AG04449 (cell line): ENCODE measurements around the gene PIP4K2A.
"Not testable (repeated sequence)": the region's sequence is repeated elsewhere in the genome, so short reads cannot be mapped to it uniquely, and the experiment has no call there.

ENCODE experiments used
- CTCF ChIA-PET: fragments of 350-600 bp; formaldehyde crosslinking; extraction: SDS; loops from one replicate; lab custom pipeline; 2021; ENCODE audit warnings: antibody characterized with exemption; lab: Yijun Ruan, JAX
- POLR2A ChIA-PET: fragments of 400-600, 350-600 bp; formaldehyde crosslinking; extraction: SDS; loops from one replicate; lab custom pipeline; 2020; ENCODE audit warnings: antibody characterized with exemption, inconsistent platforms; lab: Yijun Ruan, JAX
- DNase-seq: peaks from one replicate; pipeline ENCODE4 v3.0.0-alpha.2; 2010; ENCODE audit warnings: low read depth, low spot score
- H3K4me3 ChIP-seq: 2 replicates; pipeline ENCODE4 v1.5.1; 2011; ENCODE audit warnings: low read depth, mild to moderate bottlenecking, control low read depth, low read length
- TF ChIP-seq, protein P1 (sequence below): IDR thresholded peaks from one replicate; pipeline ENCODE4 v1.5.1; 2011; ENCODE audit warnings: mild to moderate bottlenecking, moderate library complexity, low read length, control low read depth, inconsistent platforms; ENCODE audit not compliant: insufficient read depth; ENCODE audit errors: missing control alignments

PIP4K2A gene

DNA sequence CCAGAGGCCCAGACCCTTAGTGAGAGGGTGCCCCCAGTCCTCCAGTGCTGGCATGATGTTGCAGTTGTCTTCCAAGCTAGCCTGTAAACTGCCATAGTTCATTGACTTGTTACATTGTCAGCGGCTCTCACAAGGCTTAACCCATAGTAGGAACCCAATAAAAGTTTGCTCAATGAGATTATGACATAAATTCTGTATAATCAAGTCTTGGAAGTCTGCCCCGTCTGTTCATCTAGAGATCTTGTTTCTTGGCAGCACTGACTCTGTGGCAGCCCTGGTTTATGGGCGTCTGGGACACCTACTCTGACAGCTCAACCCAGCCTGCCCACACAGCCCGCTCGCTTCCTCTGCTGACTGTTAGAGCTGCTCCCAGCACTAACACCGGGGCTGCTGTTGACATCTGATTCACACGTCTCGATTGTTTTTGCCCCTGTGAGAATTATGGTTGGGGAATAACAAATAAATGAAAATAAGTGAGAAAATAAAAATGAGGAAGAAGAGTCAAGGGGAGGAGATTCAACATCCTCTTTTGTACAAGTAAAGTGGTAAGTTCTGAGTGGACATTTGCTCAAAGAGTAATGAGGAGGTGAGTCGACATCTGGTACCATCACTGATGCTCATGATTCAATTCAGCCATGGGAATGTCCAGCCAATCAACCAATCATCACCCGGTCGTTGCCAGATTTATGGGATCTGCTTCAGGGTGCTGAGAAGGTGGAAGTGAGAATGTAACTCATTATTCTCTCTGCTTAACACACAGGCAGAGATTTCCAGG lies 208.3 kb downstream of the PIP4K2A start:
- DNase-seq: no peak
- ChIA-PET CTCF (no interaction called here), POLR2A (no interaction called here)
- H3K4me3 ChIP-seq: no peak overlapping the region
- TF ChIP-seq, protein P1, sequence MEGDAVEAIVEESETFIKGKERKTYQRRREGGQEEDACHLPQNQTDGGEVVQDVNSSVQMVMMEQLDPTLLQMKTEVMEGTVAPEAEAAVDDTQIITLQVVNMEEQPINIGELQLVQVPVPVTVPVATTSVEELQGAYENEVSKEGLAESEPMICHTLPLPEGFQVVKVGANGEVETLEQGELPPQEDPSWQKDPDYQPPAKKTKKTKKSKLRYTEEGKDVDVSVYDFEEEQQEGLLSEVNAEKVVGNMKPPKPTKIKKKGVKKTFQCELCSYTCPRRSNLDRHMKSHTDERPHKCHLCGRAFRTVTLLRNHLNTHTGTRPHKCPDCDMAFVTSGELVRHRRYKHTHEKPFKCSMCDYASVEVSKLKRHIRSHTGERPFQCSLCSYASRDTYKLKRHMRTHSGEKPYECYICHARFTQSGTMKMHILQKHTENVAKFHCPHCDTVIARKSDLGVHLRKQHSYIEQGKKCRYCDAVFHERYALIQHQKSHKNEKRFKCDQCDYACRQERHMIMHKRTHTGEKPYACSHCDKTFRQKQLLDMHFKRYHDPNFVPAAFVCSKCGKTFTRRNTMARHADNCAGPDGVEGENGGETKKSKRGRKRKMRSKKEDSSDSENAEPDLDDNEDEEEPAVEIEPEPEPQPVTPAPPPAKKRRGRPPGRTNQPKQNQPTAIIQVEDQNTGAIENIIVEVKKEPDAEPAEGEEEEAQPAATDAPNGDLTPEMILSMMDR: no peak

DNA sequence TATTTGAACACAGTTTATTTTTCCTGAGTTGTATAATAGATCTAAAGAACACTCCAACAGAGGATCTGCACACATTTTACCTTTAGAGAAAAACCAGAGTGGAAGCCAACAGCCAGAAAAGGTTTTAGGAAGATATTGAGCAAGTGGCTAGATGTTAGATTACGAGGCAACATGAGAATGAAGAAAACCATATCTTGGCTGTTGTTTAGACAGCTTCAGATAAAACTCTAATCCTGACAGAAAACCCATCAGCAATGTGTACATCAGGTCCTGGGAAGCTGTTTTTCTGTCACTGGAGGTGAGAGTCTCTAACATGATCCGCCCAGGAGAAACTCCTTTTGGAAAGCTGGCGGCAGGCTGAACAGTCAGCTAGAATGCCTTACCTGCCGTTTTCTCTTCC lies 209.6 kb downstream of the PIP4K2A start:
- ChIA-PET CTCF (no interaction called here), POLR2A (no interaction called here)
- TF ChIP-seq, protein P1: no peak
- DNase-seq: no peak
- no peak overlapping the region for H3K4me3 ChIP-seq

DNA sequence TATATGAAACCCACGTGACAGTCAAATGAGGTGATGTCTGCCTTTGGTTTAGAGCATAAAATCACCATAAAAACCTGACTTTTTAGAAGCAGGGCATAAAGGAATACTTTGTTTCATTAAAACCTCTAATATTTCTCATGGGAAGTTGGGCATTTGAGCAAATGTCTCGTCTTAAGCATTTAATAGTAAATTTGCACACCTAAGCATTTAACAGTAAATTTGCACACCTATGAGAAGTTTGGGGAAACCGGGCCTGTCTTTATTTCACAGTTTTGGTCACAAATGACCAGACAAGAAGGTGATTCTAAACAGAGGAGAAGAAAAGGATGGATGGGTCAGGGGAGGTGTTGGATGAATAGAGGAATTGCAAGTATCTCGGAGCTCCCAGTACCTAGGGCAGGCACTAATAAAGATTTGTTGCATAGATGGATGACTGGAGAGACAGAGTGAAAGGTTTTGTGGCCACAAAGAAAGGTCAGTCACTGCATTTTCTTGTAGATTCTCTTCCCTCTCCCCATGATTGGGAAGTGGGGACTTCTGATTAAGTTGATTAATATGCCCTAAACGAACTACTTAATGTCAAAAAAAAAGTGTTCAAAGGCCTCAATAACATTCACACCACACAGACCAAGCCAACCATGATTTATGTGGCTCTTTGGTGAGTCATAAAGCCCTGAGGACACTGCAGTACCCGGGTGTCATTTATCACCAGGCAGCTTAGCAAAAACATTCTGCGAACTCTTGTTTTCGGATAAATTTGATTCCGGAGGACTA lies 210.9 kb downstream of the PIP4K2A start:
- ChIA-PET POLR2A (no interaction called here), CTCF (no interaction called here)
- H3K4me3 ChIP-seq: no peak overlapping the region
- TF ChIP-seq, protein P1: no peak
- no peak for DNase-seq

DNA sequence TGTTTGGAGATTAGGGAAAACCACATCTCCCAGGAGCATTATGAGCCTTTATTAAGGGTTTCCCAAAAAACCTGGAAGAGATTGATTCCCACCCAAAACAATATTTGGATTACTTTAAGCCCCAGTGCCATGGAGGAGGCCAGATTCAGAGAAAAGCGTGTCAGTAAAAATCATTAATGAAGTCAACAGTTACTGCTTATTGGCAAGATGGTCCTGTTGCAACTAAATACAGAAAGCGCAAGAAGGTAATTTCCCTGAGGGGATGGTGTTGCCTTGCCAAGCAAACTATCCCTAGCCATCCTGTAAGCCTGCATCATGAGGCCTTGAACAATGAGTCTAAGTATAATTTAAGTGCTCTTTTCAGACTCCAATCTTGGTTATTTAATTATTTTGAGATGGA lies 212.5 kb downstream of the PIP4K2A start:
- ChIA-PET CTCF (no interaction called here), POLR2A (no interaction called here)
- TF ChIP-seq, protein P1: no peak
- H3K4me3 ChIP-seq: no peak overlapping the region
- no peak for DNase-seq

DNA sequence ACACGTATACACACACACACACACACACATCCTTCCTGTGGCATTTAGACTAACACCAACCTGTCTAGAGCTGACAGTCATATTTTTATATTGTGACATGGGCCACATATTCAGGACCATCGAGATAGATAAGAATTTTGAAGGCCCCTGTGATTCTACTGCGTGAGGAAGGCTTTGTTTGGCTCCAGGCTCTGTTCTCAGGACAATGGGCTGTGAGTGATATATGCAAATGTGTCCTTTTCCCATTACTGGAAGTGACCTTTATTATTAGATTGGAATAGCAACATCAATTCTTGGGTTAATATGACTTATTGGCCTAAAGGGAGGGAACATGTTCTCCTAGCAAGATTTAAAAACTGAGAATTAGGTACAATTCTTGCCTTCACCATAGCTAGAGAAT lies 213.0 kb downstream of the PIP4K2A start:
- TF ChIP-seq, protein P1: no peak
- H3K4me3 ChIP-seq: no peak overlapping the region
- ChIA-PET POLR2A (no interaction called here), CTCF (no interaction called here)
- DNase-seq: no peak

DNA sequence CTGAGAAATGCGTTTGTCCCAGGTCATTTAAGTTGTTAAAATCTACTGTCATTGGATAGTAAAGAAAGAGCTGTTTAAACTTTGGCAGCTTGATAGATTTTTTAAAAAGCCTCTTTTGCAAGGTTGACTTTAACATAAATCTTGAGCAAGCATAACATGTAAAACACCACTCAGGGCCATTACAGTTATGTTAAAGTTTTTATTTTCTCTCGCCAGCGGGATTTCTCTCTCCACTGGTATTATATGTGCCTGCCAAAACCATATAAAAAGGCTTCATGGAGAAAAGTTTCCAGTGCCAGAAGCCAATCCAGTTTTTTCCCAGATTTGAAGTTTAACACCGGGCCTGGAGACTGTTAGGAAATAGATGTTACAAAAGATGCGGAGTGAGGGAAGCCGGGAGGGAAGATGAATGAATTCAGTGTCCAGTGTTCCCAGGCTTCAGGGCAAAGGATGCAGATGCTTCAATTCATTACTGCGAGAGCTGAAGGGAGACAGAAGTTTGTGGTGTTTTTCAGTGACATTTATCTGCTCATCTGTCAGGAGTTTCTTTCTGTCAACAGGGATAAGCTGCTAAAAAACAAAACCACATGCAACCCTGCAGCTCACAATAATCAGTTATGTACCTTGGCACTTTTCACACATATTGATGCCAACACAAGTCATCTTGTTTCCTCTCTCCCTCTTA lies 213.6 kb downstream of the PIP4K2A start:
- ChIA-PET POLR2A (no interaction called here), CTCF (no interaction called here)
- TF ChIP-seq, protein P1: no peak

DNA sequence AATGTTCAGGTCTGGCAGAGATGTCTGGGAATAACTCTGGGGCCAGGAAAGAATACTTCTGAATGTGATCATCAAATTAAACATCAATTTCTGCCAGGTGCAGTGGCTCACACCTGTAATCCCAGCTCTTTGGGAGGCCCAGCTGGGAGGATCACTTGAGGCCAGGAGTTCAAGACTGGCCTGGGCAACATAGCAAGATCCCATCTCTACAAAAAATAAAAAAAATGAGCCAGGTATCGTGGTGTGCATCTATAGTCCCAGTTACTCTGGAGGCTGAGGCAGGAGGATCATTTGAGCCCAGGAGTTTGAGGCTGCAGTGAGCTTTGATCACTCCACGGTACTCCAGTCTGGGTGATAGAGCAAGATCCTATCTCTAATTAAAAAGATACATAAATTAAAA lies 214.4 kb downstream of the PIP4K2A start:
- H3K4me3 ChIP-seq, POLR2A ChIA-PET, DNase-seq, CTCF ChIA-PET: not testable (repeated sequence)

More for the DNA sequence above, 213.6 kb downstream of the PIP4K2A start:
- no peak overlapping the region for H3K4me3 ChIP-seq
- no peak for DNase-seq
